ENCODE results near the gene SYT1. TPM values are rescaled to one million over a fixed set of nuclear protein-coding genes. Genes with fewer than 3 reads are reported as not detected.

The SYT1 gene
- total and polyA plus RNA-seq, 2 of the 8 experiments (the other 6 are each of a cell fraction or from before 2014, with no cell fraction given): 11.0 to 34.6 TPM

GRCh38 chr12:79223210-79223609 is 358.6 kb downstream of the SYT1 start:
- Histone ChIP-seq H3K4me1 (replicated peaks in 1 of 4; ENCODE audit: control insufficient read depth in 3 of 4, insufficient read depth in 4 of 4, low read length in 3 of 4) (no peaks in the 10 kb centered on the region; a peak in 1 of 7 replicates), H3K9me3 (ENCODE audit: insufficient read depth in 2 of 2, low read depth in 1 of 2, low read length in 1 of 2) (peaks cover 0 to 7% of the 10 kb centered on the region in 2 experiments; a peak in 3 of 4 replicates), H3K14ac (ENCODE audit: insufficient read length) (no peak overlapping the region), H3K9ac (replicated peaks in 1 of 4; ENCODE audit: extremely low read depth in 1 of 4, low read depth in 3 of 4, low read length in 3 of 4) (no peak overlapping the region), H3K23ac (ENCODE audit: insufficient read length) (no peak overlapping the region), H3K4me2 (ENCODE audit: insufficient read depth in 1 of 2, low read depth in 2 of 2, low read length in 2 of 2) (no peak overlapping the region), H3K36me3 (ENCODE audit: control insufficient read depth in 2 of 4, insufficient read depth in 4 of 4, low read length in 3 of 4) (peaks cover 0 to 2% (median 0%) of the 10 kb centered on the region in 4 experiments; a peak in 1 of 8 replicates), H3K4me3 (ENCODE audit: extremely low read depth in 1 of 4, insufficient read depth in 2 of 4, low read depth in 3 of 4, low read length in 4 of 4) (no peak overlapping the region), H2AK5ac (ENCODE audit: low read depth, low read length) (no peak overlapping the region), H3K79me1 (ENCODE audit: low read depth, low read length) (no peaks in the 10 kb centered on the region; the same call in 1 of the 2 replicates), H3K27ac (ENCODE audit: low read depth, low read length) (no peak overlapping the region), H3K79me2 (ENCODE audit: control insufficient read depth in 1 of 2, insufficient read depth in 2 of 2, low read length in 2 of 2) (no peaks in the 10 kb centered on the region; a peak in 1 of 4 replicates), H2BK20ac (ENCODE audit: low read length) (no peak overlapping the region), H4K5ac (ENCODE audit: insufficient read length, low read depth, low read length) (no peak overlapping the region), H3K23me2 (ENCODE audit: low read depth, low read length) (no peaks in the 10 kb centered on the region), H2BK12ac (ENCODE audit: low read depth, low read length) (no peak overlapping the region), H2BK5ac (ENCODE audit: low read depth, low read length) (no peak overlapping the region), H3K18ac (ENCODE audit: extremely low read depth, low read length) (no peak overlapping the region), H4K91ac (replicated peaks; ENCODE audit: insufficient read length, low read length) (no peak overlapping the region), H3K56ac (replicated peaks; ENCODE audit: insufficient read length, low read depth, low read length) (no peak overlapping the region), H4K20me1 (replicated peaks in 1 of 2; ENCODE audit: control insufficient read depth in 1 of 2, insufficient read depth in 2 of 2, low read length in 2 of 2) (no peaks in the 10 kb centered on the region), H4K8ac (ENCODE audit: extremely low read depth, insufficient read depth, low read length) (no peak overlapping the region), H2AFZ (ENCODE audit: low read length) (no peak overlapping the region), H3K27me3 (replicated peaks in 1 of 4; ENCODE audit: control insufficient read depth in 3 of 4, extremely low read depth in 1 of 4, insufficient read depth in 3 of 4, low read length in 3 of 4) (no peaks in the 10 kb centered on the region), H2BK120ac (replicated peaks; ENCODE audit: low read depth, low read length) (no peak overlapping the region), H2BK15ac (ENCODE audit: low read length) (no peak overlapping the region), H3K4ac (replicated peaks; ENCODE audit: insufficient read length, low read depth, low read length) (no peak overlapping the region)
- 89% methylated on average over 1 of the region's 1 CpG; no CpG with 5 or more reads in 1 of the 2 experiments for WGBS, 2 experiments (ENCODE audit: extremely low coverage in 1 of 2, insufficient coverage in 1 of 2, insufficient read length in 1 of 2, insufficient replicate concordance in 2 of 2, low coverage in 1 of 2, low lambda C conversion rate in 2 of 2, missing lambda C conversion rate in 1 of 2)
- ChIA-PET CTCF (ENCODE audit: partially characterized antibody) (interaction anchor here (1.3 kb wide), 1 partner anchor 10 kb away, joined by 3 read pairs; no protein-coding TSS in a partner anchor), POLR2A (ENCODE audit: partially characterized antibody) (no interaction called here)
- no peak for TF ChIP-seq BCL11A (IDR thresholded peaks at IDR 0.05; ENCODE audit: low read depth in 2 of 2, low read length in 2 of 2)
- TF ChIP-seq CBX5 (IDR thresholded peaks at IDR 0.05; ENCODE audit: low read depth, low read length): no peak
- TF ChIP-seq NRF1 (IDR thresholded peaks at IDR 0.05; ENCODE audit: low read depth, low read length): no peak
- TF ChIP-seq CEBPB (IDR thresholded peaks at IDR 0.05; ENCODE audit: low read depth, low read length): no peak
- TF ChIP-seq GTF2F1 (IDR thresholded peaks at IDR 0.05; ENCODE audit: borderline replicate concordance, low read depth, low read length): no peak
- no peak for TF ChIP-seq CHD2 (IDR thresholded peaks at IDR 0.05; ENCODE audit: low read length)
- no peak for TF ChIP-seq TEAD4 (IDR thresholded peaks at IDR 0.05; ENCODE audit: low read depth, low read length)
- no peak for TF ChIP-seq RNF2 (IDR thresholded peaks at IDR 0.05; ENCODE audit: borderline replicate concordance, low read depth, low read length, missing control alignments, poor library complexity, severe bottlenecking)
- TF ChIP-seq SP1 (IDR thresholded peaks at IDR 0.05; ENCODE audit: low read depth, low read length): no peak
- no peak for TF ChIP-seq KDM1A (IDR thresholded peaks at IDR 0.05; ENCODE audit: borderline replicate concordance, low read length)
- no peak for TF ChIP-seq MAFK (IDR thresholded peaks at IDR 0.05; ENCODE audit: low read depth, low read length)
- no peak for TF ChIP-seq NANOG (IDR thresholded peaks at IDR 0.05; ENCODE audit: insufficient read depth, low read depth, low read length, poor library complexity, severe bottlenecking)
- TF ChIP-seq SAP30 (IDR thresholded peaks at IDR 0.05; ENCODE audit: insufficient read depth, insufficient replicate concordance, low read length): no peak
- no peak for TF ChIP-seq RFX5 (IDR thresholded peaks at IDR 0.05; ENCODE audit: borderline replicate concordance, low read depth, low read length)
- TF ChIP-seq TAF1 (IDR thresholded peaks at IDR 0.05; ENCODE audit: low read depth, low read length): no peak
- no peak for DNase-seq (ENCODE audit: low read depth in 1 of 2, low spot score in 2 of 2)
- no peak for FAIRE-seq

Measured in H1 (cell line).